HepG2 (cell line): ENCODE measurements around the gene SMURF1. TPM values are rescaled to one million over a fixed set of nuclear protein-coding genes. Genes with fewer than 3 reads are reported as not detected.

ENCODE experiments used
- ATAC-seq: fragments of 200-7000 bp; cut with Tn5 transposase; 3 replicates; pipeline ENCODE4 v1.9.1; 2020; ENCODE audit warnings: mild to moderate bottlenecking, moderate library complexity
- BruUV-seq: library from RNA; stranded (reverse); fragments of 400-500 nt; replicated peaks from 2 replicates; lab custom pipeline; 2021; lab: Mats Ljungman, UMichigan
- CTCF ChIA-PET: fragments of 300-600 bp; formaldehyde crosslinking; extraction: SDS; loops from one replicate; lab custom pipeline; 2021; ENCODE audit warnings: low total read pairs, inconsistent platforms, low intra/inter-chr PET ratio; lab: Yijun Ruan, JAX
- POLR2A ChIA-PET: fragments of 350-600 bp; sonication (Branson Sonifier 250); formaldehyde crosslinking; loops from one replicate; lab custom pipeline; 2020; ENCODE audit warnings: antibody characterized with exemption, inconsistent platforms; lab: Yijun Ruan, JAX
- DNase-seq: peaks from one replicate; pipeline ENCODE4 v3.0.0-alpha.2; 2015; ENCODE audit warnings: low spot score
- FAIRE-seq: peaks from 3 replicates; lab custom pipeline; 2011; peaks lifted over from hg19 to GRCh38; lab: Jason Lieb, UNC
- H2AFZ ChIP-seq: one replicate; pipeline ENCODE4 v1.6.1; 2011; ENCODE audit warnings: low read length, inconsistent platforms
- H3K27ac ChIP-seq: fragments of 300-600 bp; 3 replicates; pipeline ENCODE4 v1.8.0; 2011; ENCODE audit warnings: mixed run types, mild to moderate bottlenecking, mixed read lengths, low read length, inconsistent platforms; ENCODE audit not compliant: insufficient read depth; ENCODE audit errors: extremely low read length
- H3K27me3 ChIP-seq, 2 experiments: fragments of 200-600 bp in 1 of 2; 2 replicates in 1 of 2; 3 replicates in 1 of 2; pipeline versions ENCODE4 v1.6.0 to v1.8.0; 2011; ENCODE audit warnings: low read length in 2 of 2, mild to moderate bottlenecking in 2 of 2, moderate library complexity in 2 of 2, inconsistent platforms in 1 of 2; ENCODE audit not compliant: insufficient read depth in 2 of 2, control insufficient read depth in 1 of 2
- H3K36me3 ChIP-seq, 2 experiments: fragments of 200-600 bp in 1 of 2; replicated peaks in 1 of 2; 2 replicates in 1 of 2; 3 replicates in 1 of 2; pipeline versions ENCODE4 v1.5.1 to v1.8.0; 2011; ENCODE audit warnings: low read length in 2 of 2, inconsistent platforms in 1 of 2; ENCODE audit not compliant: insufficient read depth in 2 of 2, control insufficient read depth in 1 of 2
- H3K4me1 ChIP-seq: 2 replicates; pipeline ENCODE4 v1.5.1; 2012; ENCODE audit warnings: low read length, inconsistent platforms; ENCODE audit not compliant: insufficient read depth
- H3K4me2 ChIP-seq: 2 replicates; pipeline ENCODE4 v1.6.0; 2011; ENCODE audit warnings: low read depth, low read length, inconsistent platforms
- H3K4me3 ChIP-seq, 3 experiments: fragments of 200-600 bp in 1 of 3; sonication (generic), shearing (Covaris generic) in 1 of 3; replicated peaks in 1 of 3; 2 replicates each; pipeline ENCODE4 v1.5.1; 2011 to 2016; ENCODE audit warnings: low read length in 3 of 3, inconsistent platforms in 2 of 3, low read depth in 2 of 3, mild to moderate bottlenecking in 2 of 3, control low read depth in 1 of 3, mixed read lengths in 1 of 3; ENCODE audit not compliant: insufficient read depth in 1 of 3
- H3K79me2 ChIP-seq: one replicate; pipeline ENCODE4 v1.6.1; 2011; ENCODE audit warnings: low read length, inconsistent platforms; ENCODE audit not compliant: insufficient read depth
- H3K9ac ChIP-seq: 2 replicates; pipeline ENCODE4 v1.6.0; 2011; ENCODE audit warnings: mild to moderate bottlenecking, low read depth, low read length, inconsistent platforms; ENCODE audit not compliant: insufficient read depth
- H3K9me3 ChIP-seq: 2 replicates; pipeline ENCODE4 v1.5.1; 2012; ENCODE audit warnings: mild to moderate bottlenecking, low read length
- H4K20me1 ChIP-seq: 2 replicates; pipeline ENCODE4 v1.6.0; 2011; ENCODE audit warnings: inconsistent platforms, mild to moderate bottlenecking, low read length, moderate library complexity; ENCODE audit not compliant: insufficient read depth
- EP300 ChIP-seq, 3 experiments: sonication (generic) in 1 of 3; formaldehyde crosslinking in 1 of 3; IDR thresholded peaks; 2 replicates each; pipeline versions ENCODE4 v1.5.1 to v1.6.1; 2011 to 2020; ENCODE audit warnings: low read depth in 2 of 3, low read length in 2 of 3, borderline replicate concordance in 1 of 3, improper control_type of control experiment in 1 of 3, mild to moderate bottlenecking in 1 of 3, missing genetic modification reagents in 1 of 3, moderate library complexity in 1 of 3
- FOXO1 ChIP-seq: sonication (generic); formaldehyde crosslinking; IDR thresholded peaks from 2 replicates; pipeline ENCODE4 v1.4.0; 2020; ENCODE audit warnings: missing genetic modification reagents
- GATAD1 ChIP-seq: IDR thresholded peaks from 2 replicates; pipeline ENCODE4 v1.6.1; 2016; ENCODE audit warnings: missing genetic modification reagents, missing compliant biosample characterization
- KDM6A ChIP-seq: IDR thresholded peaks from 2 replicates; pipeline ENCODE4 v1.6.1; 2016; ENCODE audit warnings: low read depth
- KLF12 ChIP-seq: sonication (generic); formaldehyde crosslinking; IDR thresholded peaks from 2 replicates; pipeline ENCODE4 v1.4.0; 2020; ENCODE audit warnings: missing genetic modification reagents, borderline replicate concordance
- MED8 ChIP-seq: sonication (generic); formaldehyde crosslinking; IDR thresholded peaks from 2 replicates; pipeline ENCODE4 v1.8.1; 2023; ENCODE audit warnings: mild to moderate bottlenecking, missing genetic modification reagents; ENCODE audit not compliant: insufficient replicate concordance
- RFXAP ChIP-seq: sonication (generic); formaldehyde crosslinking; IDR thresholded peaks from 2 replicates; pipeline ENCODE4 v1.4.0; 2020; ENCODE audit warnings: missing genetic modification reagents, borderline replicate concordance
- SATB2 ChIP-seq: sonication (generic); formaldehyde crosslinking; IDR thresholded peaks from 2 replicates; pipeline ENCODE4 v1.5.0; 2020; ENCODE audit warnings: missing genetic modification reagents
- SMYD3 ChIP-seq: sonication (generic); formaldehyde crosslinking; IDR thresholded peaks from 2 replicates; pipeline ENCODE4 v1.8.1; 2023; ENCODE audit warnings: mild to moderate bottlenecking, missing genetic modification reagents
- ZBTB39 ChIP-seq: sonication (generic); formaldehyde crosslinking; IDR thresholded peaks from 2 replicates; pipeline ENCODE4 v1.5.0; 2020; ENCODE audit warnings: missing genetic modification reagents
- ZFP36L1 ChIP-seq: sonication (generic); formaldehyde crosslinking; IDR thresholded peaks from 2 replicates; pipeline ENCODE4 v1.8.0; 2022; ENCODE audit warnings: mild to moderate bottlenecking, missing genetic modification reagents, moderate library complexity
- ZHX1 ChIP-seq: sonication (generic); formaldehyde crosslinking; IDR thresholded peaks from 2 replicates; pipeline ENCODE4 v1.8.1; 2022; ENCODE audit warnings: low read depth, mild to moderate bottlenecking, missing genetic modification reagents
- ZNF256 ChIP-seq: sonication (generic); formaldehyde crosslinking; conservative IDR thresholded peaks from 2 replicates; pipeline ENCODE4 v1.4.0; 2020; ENCODE audit warnings: missing genetic modification reagents
- ZNF280B ChIP-seq: sonication (generic); formaldehyde crosslinking; IDR thresholded peaks from 2 replicates; pipeline ENCODE4 v1.5.0; 2020; ENCODE audit warnings: missing genetic modification reagents, mild to moderate bottlenecking, borderline replicate concordance
- ZNF513 ChIP-seq: sonication (generic); formaldehyde crosslinking; conservative IDR thresholded peaks from 2 replicates; pipeline ENCODE4 v1.5.0; 2020; ENCODE audit warnings: missing genetic modification reagents
- ZNF556 ChIP-seq: sonication (generic); formaldehyde crosslinking; IDR thresholded peaks from 2 replicates; pipeline ENCODE4 v1.4.0; 2020; ENCODE audit warnings: mild to moderate bottlenecking, missing genetic modification reagents, borderline replicate concordance
- ZNF615 ChIP-seq: sonication (generic); formaldehyde crosslinking; IDR thresholded peaks from 2 replicates; pipeline ENCODE4 v1.5.0; 2020; ENCODE audit warnings: mild to moderate bottlenecking, missing genetic modification reagents, borderline replicate concordance
- WGBS: methylation state at CpG from one replicate; pipeline ENCODE4 v1.1.6; 2017; ENCODE audit warnings: low lambda C conversion rate; 5-methylcytosine and 5-hydroxymethylcytosine counted together
- in situ Hi-C: cut with HindIII; loops from 2 replicates; pipeline ENCODE4 v1.10.0; 2017; ENCODE audit warnings: low pct_unique_long_range_greater_than_20kb; ENCODE audit not compliant: extremely low pct_ligation_motif_present
- intact Hi-C: fragments of 100-400 bp; cut with micrococcal nuclease; formaldehyde crosslinking; loops from one replicate; pipeline ENCODE4 v1.10.0; 2022; ENCODE audit not compliant: unreplicated experiment
- polyA plus RNA-seq, 8 experiments: library from polyadenylated mRNA; depleted of rRNA in 3 of 8; stranded (reverse) in 7 of 8; unstranded in 1 of 8; fragments of >200 nt; fragmentation: Illumina TruSeq in 4 of 8; extraction: Trizol in 4 of 8; gene quantifications; 2 replicates each; pipeline versions ENCODE4 v1.2.1 to v1.2.3, GENCODE V29; 2011 to 2016; ENCODE audit warnings: low read depth in 4 of 8, missing spikeins in 1 of 8, mixed read lengths in 1 of 8; ENCODE audit not compliant: insufficient read depth in 1 of 8
- total RNA-seq, 5 experiments: library from RNA; depleted of rRNA; stranded (reverse); fragments of >200 nt; fragmentation: Illumina TruSeq; extraction: Trizol; gene quantifications; 2 replicates each; pipeline ENCODE4 v1.2.3, GENCODE V29; 2016; ENCODE audit warnings: low read depth in 1 of 5

The SMURF1 gene
- total and polyA plus RNA-seq, 2 of the 13 experiments (the other 11 are each of a cell fraction or from before 2014, with no cell fraction given), result 8.3 to 11.1 TPM

GRCh38 chr7:99146979-99147378 is 3.1 kb upstream of the SMURF1 start:
- H3K9ac ChIP-seq, result no peak overlapping the region
- peaks cover 3% of the 10 kb centered on the region; the same call in 1 of the 2 replicates for H4K20me1 ChIP-seq
- H3K4me1 ChIP-seq, result peaks cover 8% of the 10 kb centered on the region
- no peaks in the 10 kb centered on the region; a peak in 1 of 5 replicates for H3K27me3 ChIP-seq
- no peaks in the 10 kb centered on the region for H3K79me2 ChIP-seq
- FAIRE-seq (no peak), ATAC-seq (no peak), DNase-seq (no peak)
- no peaks in the 10 kb centered on the region for H3K9me3 ChIP-seq
- H3K36me3 ChIP-seq, result no peaks in the 10 kb centered on the region
- intact Hi-C loops (no loop called here), in situ Hi-C loops (no loop called here)
- H2AFZ ChIP-seq, result no peak overlapping the region
- H3K27ac ChIP-seq, result no peak overlapping the region
- no peak overlapping the region for H3K4me3 ChIP-seq
- CTCF ChIA-PET, result no interaction called here
- POLR2A ChIA-PET, result interaction anchor here (0.7 to 1.5 kb wide), 3 partner anchors 43 to 65 kb away, joined by 3 to 6 read pairs (median 4); no protein-coding TSS in a partner anchor
- no TSS peak for BruUV-seq
- no peak overlapping the region for H3K4me2 ChIP-seq
- 26% methylated on average over 4 of the region's 4 CpGs for WGBS
- TF ChIP-seq ZNF256 (CRISPR knock-in tag), result no peak
- no peak for TF ChIP-seq ZNF615
- TF ChIP-seq KLF12, result no peak
- no peak for TF ChIP-seq ZNF556 (CRISPR knock-in tag)
- TF ChIP-seq GATAD1 (CRISPR knock-in tag), result no peak
- TF ChIP-seq KDM6A (CRISPR knock-in tag), result no peak
- no peak for TF ChIP-seq ZFP36L1 (CRISPR knock-in tag)
- TF ChIP-seq RFXAP (CRISPR knock-in tag), result no peak
- TF ChIP-seq FOXO1 (CRISPR knock-in tag), result no peak
- no peak for TF ChIP-seq SMYD3 (CRISPR knock-in tag)
- TF ChIP-seq EP300 (IDR thresholded peaks at IDR 0.05; ENCODE audit: low read depth in 2 of 2, low read length in 2 of 2), result no peak
- TF ChIP-seq EP300 (CRISPR knock-in tag; IDR thresholded peaks at IDR 0.05; ENCODE audit: borderline replicate concordance), result no peak
- no peak for TF ChIP-seq SATB2 (CRISPR knock-in tag)
- no peak for TF ChIP-seq ZNF280B (CRISPR knock-in tag)
- no peak for TF ChIP-seq ZNF513 (CRISPR knock-in tag)
- TF ChIP-seq MED8, result no peak
- no peak for TF ChIP-seq ZHX1 (CRISPR knock-in tag)
- TF ChIP-seq ZBTB39, result no peak
